ENCODE data around the gene COMT. TPM values are rescaled to one million over a fixed set of nuclear protein-coding genes. Genes with fewer than 3 reads are reported as not detected.

COMT gene
- total and polyA plus RNA-seq, 5 donors = 69.6 to 102 (median 85.1) TPM

DNA sequence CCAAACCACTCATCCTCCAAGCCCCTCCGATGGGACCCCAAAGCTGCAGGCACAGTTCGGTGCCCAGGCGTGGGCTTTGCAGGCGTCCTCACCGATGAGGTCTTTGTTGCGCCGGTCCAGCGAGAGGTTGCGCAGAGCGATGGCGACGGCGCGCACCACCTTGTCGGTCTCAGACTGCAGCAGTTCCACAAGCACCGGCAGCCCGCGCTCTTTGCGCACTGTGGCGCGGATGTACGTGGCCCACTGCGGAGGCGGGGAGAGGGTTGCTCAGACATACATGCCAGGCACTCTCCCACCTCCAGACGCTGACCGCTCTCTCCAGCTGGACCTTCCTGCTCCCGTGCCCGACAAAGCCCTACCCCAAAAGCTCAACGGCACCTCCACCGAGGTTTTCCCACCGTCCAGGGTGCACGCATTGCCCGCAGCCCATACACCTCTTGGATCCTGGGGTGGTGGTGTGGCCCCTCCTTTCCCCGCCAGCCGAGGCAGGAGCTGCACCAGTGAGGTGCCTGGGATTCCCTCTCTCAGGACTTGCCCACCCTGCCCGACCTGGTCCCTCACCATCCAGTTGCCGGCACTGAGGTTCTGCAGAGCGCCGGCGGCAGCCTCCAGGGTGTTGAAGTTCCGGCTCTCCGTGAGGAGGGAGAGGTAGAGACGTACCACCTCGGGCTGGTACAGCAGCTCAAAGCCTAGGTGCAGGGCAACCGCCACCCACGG, 32.1 kb downstream of the COMT start:
- 96% methylated on average over 46 of the region's 46 CpGs for WGBS
- H3K27me3 ChIP-seq (ENCODE audit: control insufficient read depth, insufficient read depth) = no peaks in the 10 kb centered on the region
- H3K4me3 ChIP-seq (ENCODE audit: low read length) = no peak overlapping the region
- DNase-seq (no peak), ATAC-seq (no peak)
- H3K27ac ChIP-seq (ENCODE audit: low read length) = no peak overlapping the region
- intact Hi-C loops (cut with DNase I) = no loop called here
- H3K9me3 ChIP-seq (ENCODE audit: control insufficient read depth, low read length) = no peaks in the 10 kb centered on the region
- no peaks in the 10 kb centered on the region for H3K4me1 ChIP-seq (ENCODE audit: control insufficient read depth, insufficient read depth, low read length)

- no peaks in the 10 kb centered on the region for H3K4me1 ChIP-seq (ENCODE audit: control insufficient read depth, insufficient read depth, low read length)
- WGBS = 67% methylated on average over 11 of the region's 11 CpGs
- H3K27ac ChIP-seq (ENCODE audit: low read length) = no peak overlapping the region
- H3K9me3 ChIP-seq (ENCODE audit: control insufficient read depth, low read length) = no peaks in the 10 kb centered on the region
- peak; percentile 7 to 25 for ATAC-seq
- intact Hi-C loops (cut with DNase I) = no loop called here
- H3K4me3 ChIP-seq (ENCODE audit: low read length) = no peak overlapping the region
- H3K27me3 ChIP-seq (ENCODE audit: control insufficient read depth, insufficient read depth) = no peaks in the 10 kb centered on the region
- peak in 2 of 3 donors; percentile 58 to 82 for DNase-seq
Measured at GRCh38 chr22:19974268-19974861, 32.8 kb downstream of the COMT start.

DNA sequence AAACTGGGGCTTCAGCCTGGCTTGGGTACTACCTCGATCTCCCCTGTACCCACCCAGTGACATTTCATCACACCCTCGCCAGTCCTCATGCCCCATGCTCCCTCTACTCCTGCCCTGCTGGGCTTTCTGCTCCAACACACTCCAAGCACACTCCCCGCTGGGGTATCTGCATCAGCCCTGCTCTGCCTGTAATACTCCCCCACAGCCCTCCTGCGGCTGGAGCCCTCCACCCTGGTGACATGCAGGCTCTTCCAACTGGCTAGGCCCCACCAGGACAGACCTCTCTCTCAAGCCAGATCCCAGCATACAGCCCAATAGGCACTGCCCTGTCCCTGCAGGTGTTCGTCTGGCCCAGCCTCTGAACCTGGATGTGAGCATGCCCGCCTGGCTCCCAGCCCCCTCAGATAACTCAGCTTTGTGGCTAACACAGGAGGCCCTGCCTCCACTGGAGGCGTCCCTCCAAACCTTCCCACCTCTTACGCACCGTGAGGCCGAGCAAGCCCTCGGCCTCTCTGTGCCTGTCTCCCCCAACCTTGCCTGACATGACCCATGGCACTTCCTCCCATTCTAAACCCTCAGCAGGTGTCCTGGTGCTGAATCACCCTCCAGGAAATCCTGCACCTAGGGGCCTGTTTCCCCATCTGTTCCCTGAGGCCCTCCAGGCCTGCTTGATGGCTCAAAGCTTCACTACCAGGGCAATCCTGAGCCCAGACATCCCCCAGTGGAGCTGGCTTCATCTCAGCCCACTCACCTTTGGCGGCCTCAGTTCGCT, 33.5 kb downstream of the COMT start:
- intact Hi-C loops (cut with DNase I) = no loop called here
- Histone ChIP-seq H3K9me3 (ENCODE audit: control insufficient read depth, low read length) (no peaks in the 10 kb centered on the region), H3K27ac (ENCODE audit: low read length) (no peak overlapping the region), H3K4me3 (ENCODE audit: low read length) (no peak overlapping the region), H3K4me1 (ENCODE audit: control insufficient read depth, insufficient read depth, low read length) (no peaks in the 10 kb centered on the region), H3K27me3 (ENCODE audit: control insufficient read depth, insufficient read depth) (no peaks in the 10 kb centered on the region)
- no peak for DNase-seq
- no peak for ATAC-seq
- WGBS = 71% methylated on average over 13 of the region's 13 CpGs

- Histone ChIP-seq H3K27ac (ENCODE audit: low read length) (no peak overlapping the region), H3K4me1 (ENCODE audit: control insufficient read depth, insufficient read depth, low read length) (no peaks in the 10 kb centered on the region), H3K27me3 (ENCODE audit: control insufficient read depth, insufficient read depth) (no peaks in the 10 kb centered on the region), H3K9me3 (ENCODE audit: control insufficient read depth, low read length) (no peaks in the 10 kb centered on the region), H3K4me3 (ENCODE audit: low read length) (no peak overlapping the region)
- DNase-seq = no peak
- no peak for ATAC-seq
- WGBS = 86% methylated on average over 4 of the region's 4 CpGs
- intact Hi-C loops (cut with DNase I) = no loop called here
Measured at GRCh38 chr22:19975707-19976035, 34.1 kb downstream of the COMT start.

DNA sequence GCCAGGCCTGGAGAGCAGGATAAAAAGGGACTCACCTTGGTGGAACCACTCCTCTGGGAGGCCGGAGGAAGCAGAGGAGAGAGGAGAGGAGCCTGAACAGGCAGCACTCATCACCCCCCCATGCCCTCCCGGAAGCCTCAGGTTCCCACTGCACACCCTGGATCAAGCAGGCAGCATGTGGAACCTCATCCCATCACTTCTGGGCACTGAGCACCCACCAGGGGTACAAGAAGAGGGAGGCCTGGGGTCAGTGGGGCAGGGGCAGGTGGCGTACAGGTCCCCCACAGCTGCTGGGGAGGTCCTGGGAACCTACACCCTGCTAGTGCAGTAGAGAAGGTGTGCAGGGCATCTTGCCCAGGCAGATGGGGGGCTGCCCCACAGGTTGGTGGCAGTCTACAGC, 35.1 kb downstream of the COMT start:
- ATAC-seq (no peak), DNase-seq (no peak)
- Histone ChIP-seq H3K4me3 (ENCODE audit: low read length) (no peak overlapping the region), H3K27ac (ENCODE audit: low read length) (no peak overlapping the region), H3K9me3 (ENCODE audit: control insufficient read depth, low read length) (no peaks in the 10 kb centered on the region), H3K27me3 (ENCODE audit: control insufficient read depth, insufficient read depth) (no peaks in the 10 kb centered on the region), H3K4me1 (ENCODE audit: control insufficient read depth, insufficient read depth, low read length) (no peaks in the 10 kb centered on the region)
- 93% methylated on average over 3 of the region's 3 CpGs for WGBS
- intact Hi-C loops (cut with DNase I) = no loop called here

- intact Hi-C loops (cut with DNase I) = no loop called here
- no peak for DNase-seq
Measured at GRCh38 chr22:19977296-19978243, 36.0 kb downstream of the COMT start.

GRCh38 chr22:19978748-19979147, 37.2 kb downstream of the COMT start:
- peaks cover 3% of the 10 kb centered on the region for H3K4me1 ChIP-seq (ENCODE audit: control insufficient read depth, insufficient read depth, low read length)
- 93% methylated on average over 17 of the region's 17 CpGs for WGBS
- H3K4me3 ChIP-seq (ENCODE audit: low read length) = no peak overlapping the region
- H3K9me3 ChIP-seq (ENCODE audit: control insufficient read depth, low read length) = no peaks in the 10 kb centered on the region
- H3K27ac ChIP-seq (ENCODE audit: low read length) = no peak overlapping the region
- DNase-seq (peak in 1 of 3 donors; percentile 39), ATAC-seq (no peak)
- intact Hi-C loops (cut with DNase I) = no loop called here
- no peaks in the 10 kb centered on the region for H3K27me3 ChIP-seq (ENCODE audit: control insufficient read depth, insufficient read depth)

More at GRCh38 chr22:19977296-19978243, 36.0 kb downstream of the COMT start:
- H3K4me3 ChIP-seq (ENCODE audit: low read length) = no peak overlapping the region
- H3K27me3 ChIP-seq (ENCODE audit: control insufficient read depth, insufficient read depth) = no peaks in the 10 kb centered on the region
- 90% methylated on average over 32 of the region's 32 CpGs for WGBS
- no peaks in the 10 kb centered on the region for H3K4me1 ChIP-seq (ENCODE audit: control insufficient read depth, insufficient read depth, low read length)
- ATAC-seq = no peak
- H3K27ac ChIP-seq (ENCODE audit: low read length) = no peak overlapping the region
- H3K9me3 ChIP-seq (ENCODE audit: control insufficient read depth, low read length) = no peaks in the 10 kb centered on the region

DNA sequence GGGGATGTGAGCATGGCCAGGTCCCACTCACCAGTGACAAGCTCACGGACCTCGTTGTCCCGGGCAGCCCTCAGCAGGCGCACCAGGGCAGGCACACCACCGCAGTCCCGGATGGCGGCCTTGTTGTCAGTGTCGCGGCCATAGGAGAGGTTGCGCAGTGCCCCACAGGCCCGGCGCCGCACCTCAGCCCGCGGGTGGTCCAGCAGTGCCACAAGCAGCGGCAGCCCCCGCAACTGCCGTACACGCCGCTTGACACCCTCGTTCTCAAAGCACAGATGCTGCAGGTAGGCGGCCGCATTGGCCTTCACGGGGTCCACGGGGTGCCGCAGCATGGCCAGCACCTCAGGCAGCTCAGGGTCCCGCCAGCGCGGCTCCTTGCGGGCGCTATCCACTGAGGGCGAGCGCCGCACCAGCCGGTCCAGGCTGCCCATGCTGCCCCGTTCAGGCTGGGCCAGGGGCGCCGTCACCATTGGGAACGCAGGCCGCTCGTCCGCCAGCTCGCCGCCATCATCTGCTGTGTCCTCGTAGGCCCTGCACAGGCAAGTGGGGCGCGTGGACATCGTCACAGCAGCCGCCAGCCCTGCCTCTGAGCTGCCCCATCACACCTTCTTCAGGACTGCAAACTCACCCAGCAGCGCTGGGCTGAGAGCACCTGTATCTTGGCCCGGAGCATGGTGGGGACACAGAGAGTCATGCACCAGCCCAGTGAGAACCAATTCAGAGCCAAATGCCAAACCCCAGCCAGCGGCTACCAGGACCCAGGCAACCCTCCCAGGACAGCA, 38.3 kb downstream of the COMT start:
- 94% methylated on average over 52 of the region's 52 CpGs for WGBS
- intact Hi-C loops (cut with DNase I) = no loop called here
- Histone ChIP-seq H3K27ac (ENCODE audit: low read length) (no peak overlapping the region), H3K4me1 (ENCODE audit: control insufficient read depth, insufficient read depth, low read length) (peaks cover 4% of the 10 kb centered on the region), H3K27me3 (ENCODE audit: control insufficient read depth, insufficient read depth) (no peaks in the 10 kb centered on the region), H3K4me3 (ENCODE audit: low read length) (no peak overlapping the region), H3K9me3 (ENCODE audit: control insufficient read depth, low read length) (no peaks in the 10 kb centered on the region)
- DNase-seq = peak; percentile 4 to 58 (median 42)
- no peak for ATAC-seq

GRCh38 chr22:19980766-19981165, 39.2 kb downstream of the COMT start:
- no peak overlapping the region for H3K27ac ChIP-seq (ENCODE audit: low read length)
- ATAC-seq (no peak), DNase-seq (peak in 2 of 3 donors; percentile 14 to 32)
- H3K9me3 ChIP-seq (ENCODE audit: control insufficient read depth, low read length) = no peaks in the 10 kb centered on the region
- intact Hi-C loops (cut with DNase I) = no loop called here
- H3K27me3 ChIP-seq (ENCODE audit: control insufficient read depth, insufficient read depth) = no peaks in the 10 kb centered on the region
- 85% methylated on average over 7 of the region's 7 CpGs for WGBS
- H3K4me3 ChIP-seq (ENCODE audit: low read length) = no peak overlapping the region
- H3K4me1 ChIP-seq (ENCODE audit: control insufficient read depth, insufficient read depth, low read length) = peaks cover 4% of the 10 kb centered on the region

All from right cardiac atrium (tissue), 5 donors.